NOMO-1 treated with DMSO at 0.1 percent for 48 hours (cell line): ENCODE data around the gene INPP5A.
A peak's percentile ranks its signal among the peaks of the same experiment; 100 is the strongest.
"Not testable (repeated sequence)": the region's sequence is repeated elsewhere in the genome, so short reads cannot be mapped to it uniquely, and the experiment has no call there.

Experiments used
- DNase-seq: peaks from one replicate; lab custom pipeline; 2025; ENCODE audit not compliant: unreplicated experiment; lab: John Stamatoyannopoulos, UW

INPP5A gene

GRCh38 chr10:132547421-132547861 is 9.9 kb downstream of the INPP5A start:
- no peak for DNase-seq

GRCh38 chr10:132548106-132548823 is 10.7 kb downstream of the INPP5A start:
- DNase-seq = no peak

- DNase-seq = no peak
Observed at GRCh38 chr10:132548869-132549268, 11.3 kb downstream of the INPP5A start.

GRCh38 chr10:132549371-132549770 is 11.8 kb downstream of the INPP5A start:
- no peak for DNase-seq

- DNase-seq = no peak
Observed at GRCh38 chr10:132550366-132551092, 12.9 kb downstream of the INPP5A start.

- peak; percentile 95 for DNase-seq
Observed at GRCh38 chr10:132551093-132551807, 13.7 kb downstream of the INPP5A start.

- DNase-seq = no peak
Observed at GRCh38 chr10:132551808-132552130, 14.2 kb downstream of the INPP5A start.

- not testable (repeated sequence) for DNase-seq
Observed at GRCh38 chr10:132552635-132553034, 15.0 kb downstream of the INPP5A start.

GRCh38 chr10:132553568-132553967 is 16.0 kb downstream of the INPP5A start:
- not testable (repeated sequence) for DNase-seq

GRCh38 chr10:132554053-132554990 is 16.7 kb downstream of the INPP5A start:
- no peak for DNase-seq

GRCh38 chr10:132554991-132555647 is 17.5 kb downstream of the INPP5A start:
- peak; percentile 75 for DNase-seq

GRCh38 chr10:132555648-132556575 is 18.3 kb downstream of the INPP5A start:
- peak; percentile 42 for DNase-seq

GRCh38 chr10:132556994-132557441 is 19.4 kb downstream of the INPP5A start:
- DNase-seq = no peak

- no peak for DNase-seq
Observed at GRCh38 chr10:132557696-132558515, 20.3 kb downstream of the INPP5A start.

- DNase-seq = no peak
Observed at GRCh38 chr10:132558516-132559413, 21.2 kb downstream of the INPP5A start.

GRCh38 chr10:132559538-132559937 is 22.0 kb downstream of the INPP5A start:
- no peak for DNase-seq

GRCh38 chr10:132560241-132560731 is 22.7 kb downstream of the INPP5A start:
- peak; percentile 80 for DNase-seq
